Measurements from ENCODE around the gene SORBS2. TPM values are rescaled to one million over a fixed set of nuclear protein-coding genes. Genes with fewer than 3 reads are reported as not detected.

The SORBS2 gene
- total RNA-seq, 4 donors from 2014 or later, result 17.4 to 40.8 (median 21.9) TPM

GRCh38 chr4:185598846-185599552, 213.0 kb downstream of the SORBS2 start:
- H3K36me3 ChIP-seq, result no peaks in the 10 kb centered on the region
- H3K27ac ChIP-seq, result no peak overlapping the region
- no peak overlapping the region for H3K4me3 ChIP-seq
- H3K27me3 ChIP-seq, result no peaks in the 10 kb centered on the region
- peaks cover 4% of the 10 kb centered on the region for H3K4me1 ChIP-seq
- H3K9me3 ChIP-seq, result no peaks in the 10 kb centered on the region
- no peak for TF ChIP-seq CTCF (IDR thresholded peaks at IDR 0.05)
- DNase-seq (ENCODE audit: low spot score in 2 of 2), result no peak
- WGBS, result 83% methylated on average over 7 of the region's 7 CpGs

GRCh38 chr4:185597532-185598188, 214.3 kb downstream of the SORBS2 start:
- Histone ChIP-seq H3K27ac (no peak overlapping the region), H3K27me3 (no peaks in the 10 kb centered on the region), H3K36me3 (no peaks in the 10 kb centered on the region), H3K4me3 (no peak overlapping the region), H3K4me1 (peaks cover 4% of the 10 kb centered on the region), H3K9me3 (no peaks in the 10 kb centered on the region)
- WGBS, result 28% methylated on average over 9 of the region's 9 CpGs
- DNase-seq (ENCODE audit: low spot score in 2 of 2), result peak in 1 of 2 donors; percentile 80
- peak; percentile 97 to 98 for TF ChIP-seq CTCF (IDR thresholded peaks at IDR 0.05)
- no peak for TF ChIP-seq EP300 (IDR thresholded peaks at IDR 0.05)
- peak in 1 of 3 donors; percentile 49 for TF ChIP-seq POLR2AphosphoS5 (IDR thresholded peaks at IDR 0.05)
- no peak for TF ChIP-seq POLR2A (IDR thresholded peaks at IDR 0.05)

GRCh38 chr4:185592845-185593488, 219.0 kb downstream of the SORBS2 start:
- no peak for DNase-seq (ENCODE audit: low spot score in 2 of 2)
- H3K9me3 ChIP-seq, result no peaks in the 10 kb centered on the region
- TF ChIP-seq POLR2A (IDR thresholded peaks at IDR 0.05), result no peak
- TF ChIP-seq EP300 (IDR thresholded peaks at IDR 0.05), result no peak
- TF ChIP-seq POLR2AphosphoS5 (IDR thresholded peaks at IDR 0.05), result no peak
- TF ChIP-seq CTCF (IDR thresholded peaks at IDR 0.05), result no peak
- H3K27ac ChIP-seq, result no peak overlapping the region
- peaks cover 19% of the 10 kb centered on the region for H3K4me1 ChIP-seq
- WGBS, result 69% methylated on average over 9 of the region's 9 CpGs
- peaks cover 4% of the 10 kb centered on the region for H3K27me3 ChIP-seq
- no peaks in the 10 kb centered on the region for H3K36me3 ChIP-seq
- no peak overlapping the region for H3K4me3 ChIP-seq

GRCh38 chr4:185592438-185592837, 219.6 kb downstream of the SORBS2 start:
- WGBS, result 80% methylated on average over 4 of the region's 4 CpGs
- no peaks in the 10 kb centered on the region for H3K9me3 ChIP-seq

More at GRCh38 chr4:185592438-185592837, 219.6 kb downstream of the SORBS2 start:
- Histone ChIP-seq H3K4me3 (no peak overlapping the region), H3K27me3 (peaks cover 8% of the 10 kb centered on the region), H3K27ac (no peak overlapping the region), H3K36me3 (no peaks in the 10 kb centered on the region), H3K4me1 (peaks cover 21% of the 10 kb centered on the region)
- TF ChIP-seq POLR2A (IDR thresholded peaks at IDR 0.05) (no peak), POLR2AphosphoS5 (IDR thresholded peaks at IDR 0.05) (no peak), CTCF (IDR thresholded peaks at IDR 0.05) (no peak), EP300 (IDR thresholded peaks at IDR 0.05) (no peak)
- no peak for DNase-seq (ENCODE audit: low spot score in 2 of 2)

Measured in suprapubic skin (tissue), 4 donors.